ENCODE measurements around the gene COQ5.

The COQ5 gene

DNA sequence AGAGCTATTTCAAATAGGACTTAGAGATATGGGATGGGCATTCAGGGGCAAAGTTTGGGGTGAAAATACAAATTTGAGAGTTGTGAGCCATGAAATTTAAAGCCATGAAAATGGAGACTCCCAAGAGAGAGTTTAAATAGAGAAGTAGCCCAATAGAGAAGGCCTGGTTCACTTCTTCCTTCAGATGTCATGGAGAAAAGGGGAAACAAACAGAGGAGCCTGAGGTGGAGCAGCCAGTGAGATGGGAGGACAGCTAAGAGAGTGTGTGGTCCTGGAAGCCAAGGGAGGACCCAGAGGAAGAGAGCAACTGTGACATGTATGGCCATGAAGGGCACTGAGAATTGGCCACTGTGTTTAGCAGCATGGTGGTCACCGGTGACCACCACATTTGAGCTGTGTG is 45.3 kb downstream of the COQ5 start:
- no peak for DNase-seq (ENCODE audit: low read depth, low spot score)

DNA sequence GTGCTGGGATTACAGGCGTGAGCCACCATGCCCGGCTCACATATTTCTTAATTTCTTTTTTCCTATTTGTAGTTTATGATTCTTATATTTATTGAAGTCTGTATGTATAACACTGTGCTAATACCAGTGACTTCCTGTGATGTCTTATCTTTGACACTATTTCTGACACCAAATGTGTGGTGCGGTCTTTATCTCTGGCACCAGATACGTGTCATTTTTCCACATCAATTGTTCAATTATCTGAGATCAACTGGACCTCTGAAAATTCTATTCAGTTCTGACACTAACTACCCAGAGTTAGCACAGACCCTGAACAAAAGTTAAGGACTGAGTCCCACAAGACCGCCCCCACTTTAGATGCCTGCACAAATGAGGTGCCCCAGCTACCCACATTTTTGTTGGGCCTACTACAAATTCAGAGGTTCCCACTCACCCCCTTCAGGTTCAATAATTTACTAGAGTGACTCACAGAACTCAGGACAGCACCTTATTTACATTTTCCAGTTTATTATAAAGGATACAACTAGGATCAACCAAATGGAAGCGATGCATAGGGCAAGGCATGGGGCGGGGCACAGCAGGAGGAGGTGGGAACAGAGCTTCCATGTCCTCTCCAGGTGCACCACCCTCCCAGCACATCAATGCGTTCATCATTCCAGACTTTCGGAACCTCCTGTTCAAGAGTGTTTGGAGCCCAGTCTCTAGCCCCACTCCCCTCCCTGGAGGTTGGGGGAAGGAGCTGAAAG is 47.8 kb downstream of the COQ5 start:
- no peak for DNase-seq (ENCODE audit: low read depth, low spot score)

DNA sequence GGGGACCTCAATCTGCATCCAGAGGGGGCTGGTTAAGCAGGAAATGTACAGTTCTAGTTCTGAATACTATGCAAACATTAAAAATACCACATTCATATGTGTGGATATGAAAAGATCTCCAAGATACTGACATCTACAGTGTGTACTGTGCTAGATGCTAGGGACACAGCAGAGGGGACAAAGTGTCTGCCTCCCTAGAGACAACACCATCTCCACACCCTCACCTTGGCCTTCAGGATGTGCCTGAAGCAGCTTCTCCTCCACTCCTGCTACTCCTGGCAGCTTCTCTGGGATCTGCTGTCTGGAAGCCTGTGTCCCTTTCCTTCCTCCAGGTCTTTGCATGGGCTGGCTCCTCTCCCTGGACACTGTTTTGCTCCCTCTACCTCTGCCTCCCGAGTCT is 48.7 kb downstream of the COQ5 start:
- no peak for DNase-seq (ENCODE audit: low read depth, low spot score)

DNA sequence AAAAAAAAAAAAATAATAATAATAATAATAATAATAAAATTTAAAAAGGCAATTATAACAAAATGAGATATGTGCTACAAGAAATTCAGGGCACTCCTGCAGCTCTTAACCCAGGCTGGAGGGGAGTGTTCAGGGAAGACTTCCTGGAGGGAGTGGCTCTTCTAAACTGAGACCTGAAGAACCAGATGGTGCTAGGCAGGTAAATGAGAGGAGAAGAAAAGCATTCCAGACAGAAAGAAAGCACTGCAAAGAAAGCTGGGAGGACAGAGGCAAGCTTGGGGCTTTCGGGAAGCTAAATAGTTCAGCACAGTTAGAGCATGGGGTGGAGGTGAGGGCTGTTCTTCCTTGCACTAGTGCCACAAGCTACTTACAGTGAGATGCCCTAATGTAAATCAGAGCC is 49.5 kb downstream of the COQ5 start:
- no peak for DNase-seq (ENCODE audit: low read depth, low spot score)

DNA sequence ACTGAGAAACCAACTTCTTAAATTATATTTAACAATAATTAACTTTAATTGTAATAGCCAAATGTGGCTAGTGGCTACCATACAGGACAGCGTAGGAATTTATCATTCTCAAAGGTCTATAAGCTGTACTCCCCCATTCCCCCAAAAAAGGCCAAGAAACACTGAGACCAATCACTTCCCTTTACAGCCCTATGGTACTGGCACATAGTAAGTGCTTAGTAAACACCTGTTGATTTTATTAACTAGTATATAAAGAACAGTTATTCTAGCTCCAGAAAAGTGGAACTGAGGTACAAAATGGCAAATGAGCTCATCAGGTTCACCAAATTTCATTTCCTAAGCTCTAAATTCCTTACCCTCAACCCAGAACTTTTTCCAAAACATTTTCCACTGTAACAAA is 53.3 kb downstream of the COQ5 start:
- DNase-seq (ENCODE audit: low read depth, low spot score) = no peak

DNA sequence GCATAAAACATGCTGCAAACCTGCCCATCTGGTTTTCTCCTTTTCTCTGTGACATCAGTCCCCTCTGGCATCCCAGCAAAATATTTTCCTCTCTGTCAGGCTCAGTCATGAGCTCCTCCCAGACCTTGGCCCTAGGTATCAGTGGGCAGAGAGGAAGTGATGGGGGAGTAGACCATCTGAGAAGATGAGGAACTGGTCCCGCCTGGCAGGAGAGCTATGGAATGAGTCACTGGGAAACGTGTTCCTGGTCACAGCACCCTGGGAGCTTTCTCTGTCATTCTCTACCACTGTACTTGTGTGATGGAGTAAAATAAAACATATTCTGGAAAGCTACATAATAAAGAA is 54.4 kb downstream of the COQ5 start:
- DNase-seq (ENCODE audit: low read depth, low spot score) = no peak

DNA sequence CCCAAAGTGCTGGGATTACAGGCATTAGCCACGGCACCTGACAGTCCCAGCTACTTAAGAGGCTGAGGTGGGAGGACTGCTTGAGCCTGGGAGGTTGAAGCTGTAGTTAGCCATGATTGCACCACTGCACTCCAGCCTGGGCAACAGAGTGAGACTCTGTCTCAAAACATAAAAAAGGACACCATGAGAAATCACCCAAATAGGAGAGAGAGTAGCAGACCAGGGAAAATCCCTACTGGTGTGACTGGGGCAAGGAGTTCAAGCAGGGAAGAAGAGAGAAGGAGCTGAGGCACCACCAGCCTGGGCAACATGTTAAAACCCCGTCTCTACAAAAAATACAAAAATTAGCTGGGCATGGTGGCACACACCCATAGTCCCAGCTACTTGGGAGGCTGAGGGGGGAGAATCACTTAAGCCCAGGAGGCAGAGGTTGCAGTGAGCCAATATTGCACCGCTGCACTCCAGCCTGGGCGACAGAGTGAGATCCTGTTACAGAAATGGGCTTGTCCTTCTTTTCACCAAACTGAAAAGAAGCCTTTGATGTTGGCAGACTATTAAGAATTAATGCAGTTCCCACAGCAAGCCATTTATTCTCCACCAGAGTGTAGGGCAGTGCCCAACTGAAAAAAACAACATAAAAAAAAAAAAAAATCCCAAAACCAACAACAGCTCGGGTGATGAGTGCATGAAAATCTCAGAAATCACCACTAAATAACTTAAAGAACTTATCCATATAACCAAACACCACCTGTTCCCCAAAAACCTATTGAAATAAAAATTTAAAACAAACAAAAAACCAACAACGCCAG is 54.9 kb downstream of the COQ5 start:
- DNase-seq (ENCODE audit: low read depth, low spot score) = no peak

DNA sequence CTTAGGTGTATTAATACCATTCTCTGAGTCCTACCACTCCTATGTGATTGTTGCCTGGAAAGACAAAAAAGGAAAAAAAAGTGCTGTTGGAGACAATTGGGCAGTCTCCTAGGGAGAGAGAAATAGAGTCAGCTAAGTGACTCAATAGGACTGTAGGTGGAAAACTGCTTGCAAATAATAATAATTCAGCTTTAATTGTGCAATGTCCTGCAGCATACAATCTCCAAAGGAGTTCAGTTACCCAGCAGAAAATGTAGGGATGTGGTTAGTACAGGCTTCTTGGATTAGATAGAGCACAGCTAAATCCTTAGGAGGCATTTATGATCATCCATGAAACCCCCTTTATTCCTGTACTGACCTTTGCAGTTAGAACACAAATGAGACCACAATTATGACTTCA is 56.4 kb downstream of the COQ5 start:
- DNase-seq (ENCODE audit: low read depth, low spot score) = no peak

DNA sequence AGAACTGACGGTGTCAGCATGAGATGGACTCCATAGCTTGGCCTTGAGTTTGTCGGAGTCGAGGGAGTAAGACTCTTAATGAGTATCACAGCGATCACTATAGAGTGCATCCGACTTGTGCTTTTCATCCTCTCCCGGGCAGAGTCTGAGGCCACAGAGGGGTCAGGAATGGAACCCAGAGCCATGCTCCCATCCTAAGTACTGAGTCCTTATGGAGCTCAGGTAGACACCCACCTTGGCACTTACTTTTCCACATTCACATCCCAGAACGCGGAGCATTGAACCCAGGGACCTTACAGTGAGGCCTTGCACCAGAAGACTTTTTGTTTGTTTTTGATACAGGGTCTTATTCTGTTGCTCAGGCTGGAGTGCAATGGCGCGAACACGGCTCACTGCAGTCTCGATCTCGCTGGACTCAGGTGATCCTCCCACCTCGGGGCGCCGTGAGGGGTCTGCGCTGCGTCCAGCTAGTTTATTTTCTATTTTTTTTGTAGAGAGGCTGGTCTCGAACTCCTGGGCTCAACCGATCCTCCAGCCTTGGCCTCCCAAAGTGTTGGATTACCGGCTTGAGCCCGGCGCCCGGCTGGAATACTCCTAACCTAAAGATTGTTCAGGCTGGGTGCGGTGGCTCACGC is 58.7 kb downstream of the COQ5 start:
- DNase-seq (ENCODE audit: low read depth, low spot score) = no peak

DNA sequence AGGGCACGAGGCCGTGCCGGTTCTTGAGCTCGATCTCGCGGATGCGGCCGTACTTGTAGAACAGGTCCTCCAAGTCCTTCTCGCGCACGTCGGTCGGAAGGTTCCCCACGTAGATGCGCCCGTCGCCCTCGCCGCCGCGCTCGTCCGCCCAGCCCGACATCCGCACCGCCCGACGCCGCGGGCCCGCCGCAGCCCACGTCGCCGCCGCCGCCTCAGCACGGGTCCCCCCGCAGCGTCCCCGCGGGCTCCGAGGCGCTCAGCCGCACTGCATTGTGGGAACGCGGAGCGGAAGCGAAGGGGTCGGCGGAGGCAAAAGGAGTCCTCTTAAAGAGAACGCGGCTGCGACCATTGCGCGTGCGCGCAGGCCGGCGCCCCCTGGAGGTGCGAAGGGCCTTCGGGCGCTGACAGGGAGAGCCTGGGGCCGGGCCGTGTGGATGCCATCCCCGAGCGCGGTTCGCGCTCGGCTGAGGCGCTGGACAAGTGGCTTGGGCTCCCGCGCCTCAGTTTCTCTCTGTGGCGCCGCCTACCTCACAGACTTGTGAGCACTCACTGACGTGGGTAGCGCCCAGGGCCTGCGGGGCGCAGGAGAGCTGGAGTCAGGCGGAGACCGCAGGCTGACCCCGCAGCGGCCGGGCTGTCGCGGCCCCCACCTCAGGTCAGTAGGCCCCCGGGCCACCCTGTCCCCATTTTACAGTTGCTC is 59.4 kb downstream of the COQ5 start, which contains the start of gene SRSF9:
Gene SRSF9, minus strand, starts transcription at position 299 of the 700 bp plus-strand sequence. Its CDS starts 139 bp downstream, at position 160.
- DNase-seq (ENCODE audit: low read depth, low spot score) = peak; percentile 87

DNA sequence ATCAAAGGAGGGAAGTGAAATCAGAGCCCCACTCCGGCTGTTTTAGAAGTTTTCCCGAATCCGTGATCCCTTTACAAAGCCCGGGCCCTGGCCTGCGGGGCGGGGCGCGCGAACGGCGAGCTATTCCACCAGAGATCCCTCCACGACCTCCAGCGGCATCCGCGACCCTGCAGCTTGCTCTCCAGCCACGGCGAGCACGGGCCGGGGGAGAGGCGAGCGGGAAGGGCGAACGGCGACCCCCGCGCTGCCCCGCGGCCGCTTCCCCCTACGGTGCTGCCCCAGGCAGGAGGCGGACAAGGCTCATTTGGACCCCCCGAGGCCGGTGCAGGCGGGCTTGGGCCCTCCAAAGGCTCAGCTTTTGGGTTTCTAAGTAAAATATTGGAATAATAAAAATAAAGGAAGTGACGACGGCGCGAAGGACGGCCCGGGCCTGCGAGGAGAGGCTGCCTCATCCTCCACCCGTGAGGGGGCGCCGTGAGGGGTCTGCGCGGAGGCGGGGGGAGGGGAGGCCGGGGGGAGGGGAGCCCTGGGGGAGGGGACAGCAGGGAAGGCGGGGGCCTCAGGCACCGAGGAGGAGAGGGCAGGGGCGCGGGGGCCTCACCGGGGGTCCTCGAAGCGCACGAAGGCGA is 60.0 kb downstream of the COQ5 start:
- no peak for DNase-seq (ENCODE audit: low read depth, low spot score)

DNA sequence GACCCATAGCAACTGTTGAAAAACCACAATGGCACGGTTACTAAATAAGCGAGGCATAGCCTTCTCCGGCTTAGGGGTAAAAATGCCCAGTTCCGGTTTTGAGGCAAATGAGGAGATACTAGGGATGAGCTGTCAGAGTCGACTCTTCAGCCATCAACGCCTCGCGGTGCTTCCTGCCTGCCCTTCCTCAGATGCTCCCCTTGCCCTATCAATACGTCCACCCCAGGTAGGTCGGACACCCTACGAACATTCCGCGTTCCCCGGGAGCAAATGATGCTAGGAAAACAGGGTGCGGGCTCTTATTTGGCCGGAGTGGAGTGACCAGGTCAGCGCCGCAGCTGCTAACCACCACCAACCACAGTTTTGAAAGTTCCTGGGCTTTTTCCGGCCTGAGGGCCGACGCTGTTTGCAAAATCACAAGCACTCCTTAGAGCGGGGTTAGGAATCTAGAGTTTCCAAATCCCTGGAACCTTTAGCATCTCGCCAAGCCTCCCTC is 60.6 kb downstream of the COQ5 start:
- no peak for DNase-seq (ENCODE audit: low read depth, low spot score)

DNA sequence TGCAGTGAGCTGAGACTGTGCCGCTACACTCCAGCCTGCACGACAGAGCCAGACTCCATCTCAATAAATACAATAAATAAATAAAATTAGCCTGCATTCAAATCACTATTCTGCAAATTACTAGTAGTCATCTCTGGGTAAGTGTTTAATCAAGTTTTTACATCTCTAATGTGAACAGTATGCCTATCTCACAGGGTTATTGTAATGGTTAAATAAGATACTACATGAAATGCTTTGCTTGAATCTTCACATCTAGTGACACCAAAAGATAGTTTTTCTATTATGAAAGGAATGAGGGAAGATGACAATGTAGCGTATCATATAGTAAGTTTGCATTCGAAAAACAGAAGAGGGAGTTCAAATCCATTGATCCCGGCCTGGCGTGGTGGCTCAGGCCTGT is 61.5 kb downstream of the COQ5 start:
- no peak for DNase-seq (ENCODE audit: low read depth, low spot score)

DNA sequence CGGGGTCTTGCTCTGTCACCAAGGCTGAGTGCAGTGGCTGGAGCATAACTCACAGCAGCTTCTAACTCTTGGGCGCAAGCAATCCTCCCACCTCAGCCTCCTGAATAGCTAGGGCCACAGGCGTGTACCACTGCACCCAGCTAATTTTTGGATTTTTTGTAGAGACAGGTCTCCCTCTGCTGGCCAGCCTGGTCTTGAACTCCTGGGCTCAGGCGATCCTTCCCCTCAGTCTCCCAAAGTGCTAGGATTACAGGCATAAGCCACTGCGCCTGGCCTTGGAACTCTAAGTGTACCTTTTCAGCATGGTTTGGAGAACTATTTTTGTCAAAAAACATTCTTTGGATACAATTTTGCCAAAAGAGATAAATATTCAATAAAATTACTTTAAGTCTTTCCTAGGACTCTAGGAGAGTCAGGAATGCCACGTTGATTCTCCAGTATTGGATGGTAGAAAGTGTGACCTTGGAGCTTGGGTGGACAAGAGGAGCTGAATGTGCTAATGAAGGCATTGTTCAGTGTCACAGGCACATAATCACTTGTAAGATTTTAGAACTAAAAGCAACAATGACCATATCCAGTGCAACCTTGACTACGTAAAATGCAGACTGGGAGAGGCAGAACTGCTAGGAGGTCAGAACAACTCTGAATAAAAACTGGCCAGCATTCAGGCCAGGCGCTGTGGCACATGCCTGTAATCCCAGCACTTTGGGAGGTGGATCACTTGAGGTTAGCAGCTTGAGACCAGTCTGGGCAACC is 62.2 kb downstream of the COQ5 start:
- DNase-seq (ENCODE audit: low read depth, low spot score) = no peak

DNA sequence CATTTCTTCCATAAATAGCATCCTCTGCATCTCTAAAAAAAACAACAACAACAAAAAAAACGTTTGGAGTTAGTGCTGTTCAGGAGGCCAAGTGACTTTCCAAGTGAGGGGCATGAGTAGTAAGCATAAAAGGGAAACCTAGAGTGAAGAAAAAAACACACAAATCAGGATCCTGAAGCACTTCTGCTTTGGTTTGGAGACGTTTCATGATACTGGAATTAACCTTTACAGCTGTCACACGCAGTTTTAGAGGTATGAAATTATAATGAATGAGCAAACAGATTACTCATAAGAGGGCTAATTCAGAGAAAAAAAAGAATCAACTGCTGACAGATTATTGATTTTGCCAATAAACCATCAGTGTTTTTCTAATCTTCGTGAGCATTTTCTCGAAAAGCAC is 63.2 kb downstream of the COQ5 start:
- DNase-seq (ENCODE audit: low read depth, low spot score) = no peak

DNA sequence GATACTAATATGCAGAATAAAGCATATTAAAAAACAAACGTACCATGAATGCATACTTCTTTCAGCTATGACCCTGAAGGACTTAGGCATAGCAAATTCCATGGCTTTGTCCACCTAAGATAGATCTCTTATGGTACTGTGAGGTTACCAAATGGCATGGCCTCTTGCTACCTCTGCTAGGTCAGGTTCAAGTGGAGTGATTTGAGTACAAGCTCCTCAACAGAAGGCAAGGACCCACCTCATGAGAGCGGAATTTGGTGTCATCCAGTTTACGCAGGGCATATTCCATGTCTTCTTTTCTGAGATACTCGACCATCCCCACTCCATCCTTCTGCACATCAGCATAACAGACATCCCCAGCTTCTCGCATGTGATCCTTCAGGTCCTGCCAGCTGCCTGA is 65.2 kb downstream of the COQ5 start:
- DNase-seq (ENCODE audit: low read depth, low spot score) = no peak

DNA sequence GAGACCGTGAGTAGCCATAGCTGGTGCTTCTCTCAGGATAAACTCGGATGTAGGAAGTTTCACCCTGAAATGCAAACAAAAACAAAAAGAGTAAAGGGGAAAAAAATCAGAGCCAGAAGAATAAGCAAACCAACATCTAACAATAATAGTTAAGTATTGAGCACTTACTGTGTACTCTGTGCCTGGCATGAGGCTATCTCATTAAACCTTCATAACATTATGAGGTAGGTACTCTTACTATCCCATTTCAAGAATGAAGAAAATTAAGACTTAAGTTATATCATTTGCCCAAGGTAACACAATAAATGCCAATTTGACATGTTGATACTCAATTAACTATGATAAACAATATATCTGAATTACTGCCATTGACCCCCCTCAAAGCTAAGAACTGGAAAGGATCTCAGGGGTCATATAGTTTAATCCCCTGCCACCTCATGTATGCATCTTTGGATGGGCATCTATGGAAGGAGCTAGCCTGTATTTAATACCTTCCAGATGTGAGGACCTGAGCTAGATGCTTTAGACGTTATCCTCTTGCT is 66.8 kb downstream of the COQ5 start:
- no peak for DNase-seq (ENCODE audit: low read depth, low spot score)

DNA sequence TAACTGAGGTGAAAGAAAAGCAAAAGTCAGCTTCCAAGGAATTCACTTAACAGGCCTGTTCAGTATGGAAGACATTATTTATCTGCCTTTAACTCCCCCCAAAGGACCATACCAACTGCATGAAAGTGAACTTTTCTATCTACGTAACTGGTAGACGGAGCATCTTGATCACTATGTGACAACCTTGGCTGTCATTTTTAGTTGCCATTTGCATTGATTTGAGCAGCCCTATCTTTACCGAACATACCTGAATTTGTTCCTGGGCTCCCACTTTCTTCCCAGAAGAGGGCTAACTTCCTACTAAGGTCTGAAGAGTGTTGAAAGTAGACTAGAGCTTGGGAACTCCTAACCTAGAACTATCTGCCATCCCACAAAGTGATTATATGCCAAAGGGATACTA is 68.8 kb downstream of the COQ5 start:
- DNase-seq (ENCODE audit: low read depth, low spot score) = no peak

DNA sequence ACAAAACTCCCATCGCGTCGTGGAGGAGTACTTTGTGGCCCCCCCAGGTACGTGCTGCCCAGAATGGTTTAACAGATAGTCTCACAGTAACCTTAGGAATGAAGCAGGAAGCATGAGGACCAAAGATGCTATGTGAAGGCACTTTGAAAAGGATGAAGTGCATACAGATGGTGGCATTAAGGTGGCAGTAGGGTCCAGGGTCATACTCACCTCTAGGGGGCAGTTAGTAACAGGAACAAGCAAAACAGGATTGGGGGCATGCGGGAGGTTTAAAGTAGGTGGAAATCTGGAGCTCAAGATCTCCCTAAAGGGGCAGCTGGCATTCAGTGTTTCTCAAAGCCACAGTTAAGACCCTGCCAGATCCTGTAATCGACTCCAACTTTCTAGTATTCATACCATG is 71.8 kb downstream of the COQ5 start:
- no peak for DNase-seq (ENCODE audit: low read depth, low spot score)

DNA sequence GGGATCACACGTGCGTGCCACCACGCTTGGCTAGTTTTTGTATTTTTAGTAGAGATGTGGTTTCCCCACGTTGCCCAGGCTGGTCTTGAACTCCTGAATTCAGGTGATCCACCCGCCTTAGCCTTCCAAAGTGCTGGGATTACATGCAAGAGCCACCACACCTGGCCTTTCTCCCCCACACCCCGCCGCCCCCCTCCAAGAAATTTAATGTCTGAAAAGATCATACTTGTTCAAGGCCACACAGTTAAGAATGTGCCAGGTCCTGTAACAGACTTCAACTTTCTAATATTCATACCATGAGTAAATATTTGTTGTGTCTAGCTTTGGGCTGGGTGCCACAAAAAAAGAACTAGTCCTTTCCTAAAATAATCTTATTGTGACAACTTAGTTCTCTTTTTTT is 73.7 kb downstream of the COQ5 start:
- DNase-seq (ENCODE audit: low read depth, low spot score) = no peak

DNA sequence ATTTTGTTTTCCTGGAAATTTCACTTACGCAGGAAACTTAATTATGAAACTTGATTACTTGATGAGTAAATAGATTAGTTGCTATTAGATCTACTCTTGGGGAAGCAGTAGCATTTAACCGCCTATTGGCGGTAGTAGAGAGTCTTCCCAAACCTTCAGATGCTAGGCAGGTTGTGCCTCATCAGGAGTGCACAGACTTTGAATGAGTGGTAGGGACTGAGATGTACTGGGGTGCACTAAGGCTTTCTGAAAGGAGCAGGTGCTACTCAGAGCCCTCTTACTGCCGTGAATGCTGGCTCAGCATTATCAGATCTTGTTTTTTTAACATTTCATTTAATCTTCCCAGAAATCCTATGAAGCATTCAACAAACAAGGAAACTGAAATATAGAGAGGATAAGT is 75.0 kb downstream of the COQ5 start:
- DNase-seq (ENCODE audit: low read depth, low spot score) = no peak
